ENCODE results near the gene SRD5A1. TPM values are rescaled to one million over a fixed set of nuclear protein-coding genes. Genes with fewer than 3 reads are reported as not detected.
A peak's percentile ranks its signal among the peaks of the same experiment; 100 is the strongest.

Gene SRD5A1
- total RNA-seq, 3 donors from 2014 or later (not counting 1 experiment from before 2014, with no cell fraction given): 6.5 to 11.0 (median 7.8) TPM

DNA sequence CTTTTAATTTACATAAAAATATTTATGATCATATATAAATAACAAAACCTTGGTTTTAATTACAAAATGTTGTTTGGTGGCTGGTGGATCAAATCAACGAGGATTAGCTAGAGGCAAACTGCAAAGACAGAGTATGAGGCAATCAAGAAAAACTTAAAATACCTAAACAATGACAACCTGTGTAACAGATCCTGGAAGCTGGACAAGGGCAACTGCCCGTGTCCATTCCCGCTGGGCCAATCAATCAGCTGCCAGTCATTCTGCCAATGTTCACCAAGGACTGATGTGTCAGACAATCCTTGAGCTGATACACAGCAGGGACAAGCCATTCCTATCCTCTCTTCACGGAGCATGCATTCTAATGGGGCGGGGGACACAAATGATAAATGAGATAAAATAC lies 76.8 kb downstream of the SRD5A1 start:
- H3K36me3 Mint-ChIP-seq: no peaks in the 10 kb centered on the region
- H3K27me3 Mint-ChIP-seq (ENCODE audit: low read depth in 2 of 2): peaks cover 7 to 11% of the 10 kb centered on the region in 2 donors
- H3K4me1 Mint-ChIP-seq: peaks cover 11 to 20% of the 10 kb centered on the region in 2 donors
- peak overlapping the region; percentile 59 for H3K4me3 Mint-ChIP-seq
- no peaks in the 10 kb centered on the region for H3K9me3 Mint-ChIP-seq
- H3K27ac Mint-ChIP-seq: peak overlapping the region in 1 of 2 donors; percentile 22
- intact Hi-C loops (cut with micrococcal nuclease): loop anchor here (5.0 kb wide), 1 partner anchor 1218 kb away; no protein-coding TSS in a partner anchor
- WGBS (ENCODE audit: insufficient coverage): 98% methylated on average over 5 of the region's 5 CpGs
- Histone ChIP-seq H3K9me3 (ENCODE audit: control insufficient read depth, insufficient read depth, low read length) (no peaks in the 10 kb centered on the region), H3K4me3 (ENCODE audit: low read length) (no peak overlapping the region), H3K27ac (ENCODE audit: low read length) (no peak overlapping the region), H3K4me1 (ENCODE audit: control insufficient read depth, insufficient read depth, low read length) (peaks cover 11% of the 10 kb centered on the region), H3K36me3 (ENCODE audit: control insufficient read depth, insufficient read depth, low read length) (no peaks in the 10 kb centered on the region), H3K27me3 (ENCODE audit: control insufficient read depth, insufficient read depth, low read length) (peaks cover 2% of the 10 kb centered on the region)
- ATAC-seq (no peak), DNase-seq (no peak)
- TF ChIP-seq, protein P1, sequence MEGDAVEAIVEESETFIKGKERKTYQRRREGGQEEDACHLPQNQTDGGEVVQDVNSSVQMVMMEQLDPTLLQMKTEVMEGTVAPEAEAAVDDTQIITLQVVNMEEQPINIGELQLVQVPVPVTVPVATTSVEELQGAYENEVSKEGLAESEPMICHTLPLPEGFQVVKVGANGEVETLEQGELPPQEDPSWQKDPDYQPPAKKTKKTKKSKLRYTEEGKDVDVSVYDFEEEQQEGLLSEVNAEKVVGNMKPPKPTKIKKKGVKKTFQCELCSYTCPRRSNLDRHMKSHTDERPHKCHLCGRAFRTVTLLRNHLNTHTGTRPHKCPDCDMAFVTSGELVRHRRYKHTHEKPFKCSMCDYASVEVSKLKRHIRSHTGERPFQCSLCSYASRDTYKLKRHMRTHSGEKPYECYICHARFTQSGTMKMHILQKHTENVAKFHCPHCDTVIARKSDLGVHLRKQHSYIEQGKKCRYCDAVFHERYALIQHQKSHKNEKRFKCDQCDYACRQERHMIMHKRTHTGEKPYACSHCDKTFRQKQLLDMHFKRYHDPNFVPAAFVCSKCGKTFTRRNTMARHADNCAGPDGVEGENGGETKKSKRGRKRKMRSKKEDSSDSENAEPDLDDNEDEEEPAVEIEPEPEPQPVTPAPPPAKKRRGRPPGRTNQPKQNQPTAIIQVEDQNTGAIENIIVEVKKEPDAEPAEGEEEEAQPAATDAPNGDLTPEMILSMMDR (IDR thresholded peaks at IDR 0.05): no peak

GRCh38 chr5:6710551-6711318 lies 77.5 kb downstream of the SRD5A1 start:
- H3K36me3 ChIP-seq (ENCODE audit: control insufficient read depth, insufficient read depth, low read length): no peaks in the 10 kb centered on the region
- 89% methylated on average over 13 of the region's 13 CpGs for WGBS (ENCODE audit: insufficient coverage)
- peaks cover 7 to 8% of the 10 kb centered on the region in 2 donors for H3K27me3 Mint-ChIP-seq (ENCODE audit: low read depth in 2 of 2)

DNA sequence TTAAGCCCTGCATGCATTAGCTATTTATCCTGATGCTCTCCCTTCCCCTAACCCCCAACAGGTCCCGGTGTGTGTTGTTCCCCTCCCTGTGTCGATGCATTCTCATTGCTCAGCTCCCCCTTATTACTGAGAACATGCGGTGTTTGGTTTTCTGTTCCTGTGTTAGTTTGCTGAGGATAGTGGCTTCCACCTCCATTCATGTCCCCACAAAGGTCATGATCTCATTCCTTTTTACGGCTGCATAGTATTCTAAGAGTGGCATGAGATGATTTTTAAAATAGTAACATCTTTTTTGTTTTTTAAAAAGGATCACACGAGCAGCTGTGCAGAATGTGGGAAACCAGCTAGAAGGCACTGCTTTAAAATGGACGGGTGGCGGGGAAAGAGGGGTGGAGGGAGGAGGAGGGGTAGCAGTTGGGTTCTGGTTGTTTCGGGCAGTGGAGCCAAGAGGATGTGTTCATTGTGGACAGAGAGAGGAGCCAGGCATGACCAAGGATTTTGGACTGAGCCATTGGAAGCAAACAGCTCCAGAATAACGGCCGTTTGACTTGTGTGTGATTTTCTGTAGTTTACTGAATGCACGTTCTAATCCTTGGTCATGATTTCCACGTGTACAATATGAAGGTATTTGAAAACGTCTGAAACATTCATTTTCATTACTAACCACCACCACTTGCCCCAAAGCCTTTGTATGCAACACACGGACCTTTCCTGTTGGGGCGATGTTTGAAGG lies 78.3 kb downstream of the SRD5A1 start:
- 54% methylated on average over 12 of the region's 15 CpGs for WGBS (ENCODE audit: insufficient coverage)
- DNase-seq (no peak), ATAC-seq (no peak)
- H3K36me3 ChIP-seq (ENCODE audit: control insufficient read depth, insufficient read depth, low read length): no peaks in the 10 kb centered on the region
- H3K27me3 ChIP-seq (ENCODE audit: control insufficient read depth, insufficient read depth, low read length): peaks cover 2% of the 10 kb centered on the region
- peak overlapping the region; percentile 91 for H3K4me3 Mint-ChIP-seq
- no peaks in the 10 kb centered on the region for H3K36me3 Mint-ChIP-seq
- H3K27ac Mint-ChIP-seq: peak overlapping the region; percentile 88 to 89
- H3K9me3 ChIP-seq (ENCODE audit: control insufficient read depth, insufficient read depth, low read length): no peaks in the 10 kb centered on the region
- no peaks in the 10 kb centered on the region for H3K9me3 Mint-ChIP-seq
- TF ChIP-seq, protein P1 (IDR thresholded peaks at IDR 0.05): no peak
- peaks cover 26 to 35% of the 10 kb centered on the region in 2 donors for H3K4me1 Mint-ChIP-seq
- H3K4me3 ChIP-seq (ENCODE audit: low read length): peak overlapping the region; percentile 49
- H3K4me1 ChIP-seq (ENCODE audit: control insufficient read depth, insufficient read depth, low read length): peaks cover 26% of the 10 kb centered on the region
- peak overlapping the region; percentile 80 for H3K27ac ChIP-seq (ENCODE audit: low read length)
- intact Hi-C loops (cut with micrococcal nuclease): loop anchor here (5.0 kb wide), 1 partner anchor 1219 kb away; no protein-coding TSS in a partner anchor
- peaks cover 7 to 8% of the 10 kb centered on the region in 2 donors for H3K27me3 Mint-ChIP-seq (ENCODE audit: low read depth in 2 of 2)

More at GRCh38 chr5:6710551-6711318, 77.5 kb downstream of the SRD5A1 start:
- TF ChIP-seq, protein P1 (IDR thresholded peaks at IDR 0.05): no peak
- H3K4me1 Mint-ChIP-seq: peaks cover 18 to 26% of the 10 kb centered on the region in 2 donors
- H3K36me3 Mint-ChIP-seq: no peaks in the 10 kb centered on the region
- H3K4me3 Mint-ChIP-seq: peak overlapping the region; percentile 59
- H3K4me1 ChIP-seq (ENCODE audit: control insufficient read depth, insufficient read depth, low read length): peaks cover 18% of the 10 kb centered on the region
- no peaks in the 10 kb centered on the region for H3K9me3 Mint-ChIP-seq
- H3K4me3 ChIP-seq (ENCODE audit: low read length): no peak overlapping the region
- no peaks in the 10 kb centered on the region for H3K9me3 ChIP-seq (ENCODE audit: control insufficient read depth, insufficient read depth, low read length)
- H3K27ac Mint-ChIP-seq: peak overlapping the region in 1 of 2 donors; percentile 22
- H3K27me3 ChIP-seq (ENCODE audit: control insufficient read depth, insufficient read depth, low read length): peaks cover 2% of the 10 kb centered on the region
- DNase-seq: no peak
- intact Hi-C loops (cut with micrococcal nuclease): loop anchor here (5.0 kb wide), 1 partner anchor 1218 kb away; no protein-coding TSS in a partner anchor
- no peak for ATAC-seq
- no peak overlapping the region for H3K27ac ChIP-seq (ENCODE audit: low read length)
